ENCODE measurements around the gene AKR1C8. TPM values are rescaled to one million over a fixed set of nuclear protein-coding genes. Genes with fewer than 3 reads are reported as not detected.

The AKR1C8 gene
- total and polyA plus RNA-seq, 2 of the 13 experiments (the other 11 are each of a cell fraction or from before 2014, with no cell fraction given), result 0.12 TPM; not detected in 1

- WGBS (ENCODE audit: low lambda C conversion rate), result 33% methylated on average over 3 of the region's 3 CpGs
- Histone ChIP-seq H3K4me1 (ENCODE audit: insufficient read depth, low read length) (peaks cover 17% of the 10 kb centered on the region; the same call in 1 of the 2 replicates), H3K79me2 (ENCODE audit: insufficient read depth, low read length) (no peaks in the 10 kb centered on the region), H3K4me2 (ENCODE audit: low read depth, low read length) (no peak overlapping the region), H4K20me1 (ENCODE audit: insufficient read depth, low read length) (no peaks in the 10 kb centered on the region), H3K27me3 (ENCODE audit: control insufficient read depth in 1 of 2, insufficient read depth in 2 of 2, low read length in 2 of 2) (no peaks in the 10 kb centered on the region), H2AFZ (ENCODE audit: low read length) (no peak overlapping the region), H3K9ac (ENCODE audit: insufficient read depth, low read depth, low read length) (no peak overlapping the region), H3K9me3 (ENCODE audit: low read length) (no peaks in the 10 kb centered on the region), H3K27ac (ENCODE audit: extremely low read length, insufficient read depth, low read length) (no peak overlapping the region), H3K36me3 (replicated peaks in 1 of 2; ENCODE audit: control insufficient read depth in 1 of 2, insufficient read depth in 2 of 2, low read length in 2 of 2) (peaks cover 2 to 22% of the 10 kb centered on the region in 2 experiments; a peak in 3 of 5 replicates), H3K4me3 (replicated peaks in 1 of 3; ENCODE audit: insufficient read depth in 1 of 3, low read depth in 2 of 3, low read length in 3 of 3) (no peak overlapping the region)
- DNase-seq (ENCODE audit: low spot score) (no peak), ATAC-seq (no peak), FAIRE-seq (no peak)
- no TSS peak for BruUV-seq (replicated peaks)
- in situ Hi-C loops (cut with HindIII; ENCODE audit: extremely low pct_ligation_motif_present, low pct_unique_long_range_greater_than_20kb), result no loop called here
- ChIA-PET CTCF (ENCODE audit: low intra/inter-chr PET ratio, low total read pairs) (no interaction called here), POLR2A (interaction anchor here (1.5 to 1.6 kb wide), 2 partner anchors 15 to 19 kb away, joined by 4 to 6 read pairs; partner anchors contain the start of gene AKR1C3)
- intact Hi-C loops (cut with micrococcal nuclease; ENCODE audit: unreplicated experiment), result no loop called here
- TF ChIP-seq SSRP1 (CRISPR knock-in tag; IDR thresholded peaks at IDR 0.05) (peak; percentile 3; the same call in 1 of the 2 replicates), RBM22 (optimal IDR thresholded peaks at IDR 0.05; ENCODE audit: low read length) (peak; percentile 71), ZNF180 (CRISPR knock-in tag; IDR thresholded peaks at IDR 0.05; ENCODE audit: borderline replicate concordance, low read depth) (no peak), ZNF652 (CRISPR knock-in tag; IDR thresholded peaks at IDR 0.05; ENCODE audit: borderline replicate concordance, low read depth) (peak; percentile 8; the same call in 1 of the 2 replicates), PAF1 (CRISPR knock-in tag; IDR thresholded peaks at IDR 0.05) (peak; percentile 69), LRRFIP1 (CRISPR knock-in tag; conservative IDR thresholded peaks at IDR 0.05) (no peak), AGO2 (optimal IDR thresholded peaks at IDR 0.05; ENCODE audit: low read depth, low read length) (peak; percentile 1), U2AF2 (IDR thresholded peaks at IDR 0.05; ENCODE audit: low read depth, low read length) (no peak), POLR2A (IDR thresholded peaks at IDR 0.05; ENCODE audit: insufficient read depth in 1 of 2, low read depth in 2 of 2, low read length in 2 of 2) (0 out of 4 replicates have a peak, but pooled peaks of 1 of the 2 experiments have one; percentile 25), RBFOX2 (IDR thresholded peaks at IDR 0.05; ENCODE audit: low read depth, low read length) (peak; percentile 58)
Measured at GRCh38 chr10:5108658-5109416, 76.1 kb downstream of the AKR1C8 start.

Measured in HepG2 (cell line).